T follicular helper cell (primary cell): ENCODE results near the gene MOCS1.
"Not testable (repeated sequence)": the region's sequence is repeated elsewhere in the genome, so short reads cannot be mapped to it uniquely, and the experiment has no call there.

ENCODE experiments used
- DNase-seq: peaks from one replicate; pipeline ENCODE4 v3.0.0-alpha.2; 2020; ENCODE audit warnings: low read depth
- total RNA-seq, 2 experiments: gene quantifications; one replicate each; lab custom pipeline; 2026; lab: John Stamatoyannopoulos, UW

MOCS1 gene
- 1.1 to 2.1 reads per million in 2 experiments for total RNA-seq

- peak; percentile 2 for DNase-seq
These were observed at the start of gene MOCS1 for GRCh38 chr6:39934131-39934757. TSS of gene MOCS1 (minus strand) at chr6:39934462. CDS start at chr6:39934417, 45 bp downstream.

GRCh38 chr6:39984051-39984450 is 49.8 kb upstream of the MOCS1 start:
- DNase-seq = no peak

GRCh38 chr6:39983193-39983592 is 48.9 kb upstream of the MOCS1 start:
- DNase-seq = no peak

- no peak for DNase-seq
These were observed 48.5 kb upstream of the MOCS1 start for GRCh38 chr6:39982720-39983119.

- no peak for DNase-seq
These were observed 46.7 kb upstream of the MOCS1 start for GRCh38 chr6:39980839-39981580.

GRCh38 chr6:39979461-39980328 is 45.4 kb upstream of the MOCS1 start:
- no peak for DNase-seq

GRCh38 chr6:39978240-39978639 is 44.0 kb upstream of the MOCS1 start:
- no peak for DNase-seq

GRCh38 chr6:39973661-39974060 is 39.4 kb upstream of the MOCS1 start:
- DNase-seq = no peak

GRCh38 chr6:39972717-39973116 is 38.5 kb upstream of the MOCS1 start:
- DNase-seq = not testable (repeated sequence)

GRCh38 chr6:39971131-39971530 is 36.9 kb upstream of the MOCS1 start:
- DNase-seq = not testable (repeated sequence)

GRCh38 chr6:39965751-39966150 is 31.5 kb upstream of the MOCS1 start:
- DNase-seq = no peak

- DNase-seq = no peak
These were observed 30.3 kb upstream of the MOCS1 start for GRCh38 chr6:39964530-39964929.

GRCh38 chr6:39964094-39964493 is 29.8 kb upstream of the MOCS1 start:
- DNase-seq = no peak

GRCh38 chr6:39962831-39963230 is 28.6 kb upstream of the MOCS1 start:
- DNase-seq = no peak

- no peak for DNase-seq
These were observed 26.9 kb upstream of the MOCS1 start for GRCh38 chr6:39961178-39961577.

GRCh38 chr6:39958947-39959346 is 24.7 kb upstream of the MOCS1 start:
- DNase-seq = no peak

GRCh38 chr6:39956936-39957335 is 22.7 kb upstream of the MOCS1 start:
- DNase-seq = no peak

GRCh38 chr6:39953076-39953618 is 18.9 kb upstream of the MOCS1 start:
- no peak for DNase-seq

GRCh38 chr6:39952167-39952566 is 17.9 kb upstream of the MOCS1 start:
- DNase-seq = no peak

- no peak for DNase-seq
These were observed 17.5 kb upstream of the MOCS1 start for GRCh38 chr6:39951716-39952115.

GRCh38 chr6:39951191-39951590 is 16.9 kb upstream of the MOCS1 start:
- DNase-seq = no peak

GRCh38 chr6:39950125-39950720 is 16.0 kb upstream of the MOCS1 start:
- DNase-seq = no peak
